ENCODE data around the gene SRMS. TPM values are rescaled to one million over a fixed set of nuclear protein-coding genes. Genes with fewer than 3 reads are reported as not detected.

The SRMS gene
- total and polyA plus RNA-seq, 2 of the 13 experiments (the other 11 are each of a cell fraction or from before 2014, with no cell fraction given): not detected

DNA sequence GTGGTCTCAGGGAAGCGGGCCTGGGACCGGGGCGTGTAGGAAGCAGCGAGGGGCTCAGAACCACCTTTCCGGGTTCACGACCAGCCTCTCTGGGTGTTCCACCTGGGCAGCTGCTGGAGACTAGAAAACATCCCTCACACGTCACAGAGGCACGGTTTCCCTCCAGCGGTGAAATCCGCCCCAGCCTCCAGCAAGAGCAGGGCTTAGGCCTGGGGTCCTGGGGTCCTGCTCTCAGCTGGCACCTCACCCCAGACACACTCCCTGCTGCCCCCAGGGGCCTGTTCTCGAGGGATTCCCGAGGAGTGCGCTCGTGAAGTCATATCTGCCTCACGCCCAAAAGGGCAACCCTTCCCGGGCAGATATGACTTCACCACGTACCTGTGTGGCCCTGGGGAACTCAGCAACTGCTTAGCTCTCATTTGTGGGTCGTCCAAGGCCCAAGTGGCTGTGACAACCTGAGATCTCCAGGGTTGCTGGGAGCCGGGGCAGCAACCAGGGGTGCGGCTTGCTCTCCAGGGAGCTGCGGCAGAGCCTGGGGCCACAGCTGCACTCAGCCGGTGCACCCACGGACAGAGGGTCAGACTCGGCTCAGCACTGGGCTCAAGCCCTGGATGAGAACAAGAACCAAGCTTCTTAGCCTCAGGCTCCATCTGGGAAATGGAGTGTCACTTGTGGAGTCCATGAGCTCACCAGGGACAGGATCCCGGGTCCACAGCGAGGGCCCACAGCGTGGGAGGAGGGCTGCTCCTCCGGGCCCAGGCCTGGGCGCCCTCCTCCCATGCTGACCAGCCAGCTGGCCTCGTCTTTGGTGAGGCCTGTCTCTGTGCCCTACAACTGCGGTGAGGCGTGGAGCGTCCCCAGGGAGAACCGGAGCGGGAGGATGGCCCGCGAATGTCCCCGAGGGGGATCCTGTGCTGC lies 7.1 kb upstream of the SRMS start:
- Histone ChIP-seq H3K36me3 (replicated peaks in 1 of 2; ENCODE audit: control insufficient read depth in 1 of 2, insufficient read depth in 2 of 2, low read length in 2 of 2) (no peaks in the 10 kb centered on the region; a peak in 1 of 5 replicates), H3K9me3 (ENCODE audit: low read length) (no peaks in the 10 kb centered on the region), H3K4me3 (replicated peaks in 1 of 3; ENCODE audit: insufficient read depth in 1 of 3, low read depth in 2 of 3, low read length in 3 of 3) (peak overlapping the region in 1 of 3 experiments; percentile 65; a peak in 1 of 6 replicates), H3K4me2 (ENCODE audit: low read depth, low read length) (peak overlapping the region; percentile 3; the same call in 1 of the 2 replicates), H3K9ac (ENCODE audit: insufficient read depth, low read depth, low read length) (no peak overlapping the region), H3K79me2 (ENCODE audit: insufficient read depth, low read length) (no peaks in the 10 kb centered on the region), H3K27ac (ENCODE audit: extremely low read length, insufficient read depth, low read length) (no peak overlapping the region), H2AFZ (ENCODE audit: low read length) (no peak overlapping the region), H4K20me1 (ENCODE audit: insufficient read depth, low read length) (no peaks in the 10 kb centered on the region), H3K27me3 (ENCODE audit: control insufficient read depth in 1 of 2, insufficient read depth in 2 of 2, low read length in 2 of 2) (peaks cover 10 to 29% of the 10 kb centered on the region in 2 experiments; a peak in 4 of 5 replicates), H3K4me1 (ENCODE audit: insufficient read depth, low read length) (peaks cover 34% of the 10 kb centered on the region)
- no peak for FAIRE-seq
- CTCF ChIA-PET (ENCODE audit: low intra/inter-chr PET ratio, low total read pairs): no interaction called here
- 52% methylated on average over 29 of the region's 38 CpGs for WGBS (ENCODE audit: low lambda C conversion rate)
- intact Hi-C loops (cut with micrococcal nuclease; ENCODE audit: unreplicated experiment): no loop called here
- POLR2A ChIA-PET: interaction anchor here (1.2 to 1.9 kb wide), 4 partner anchors 10 to 19 kb away, joined by 3 to 5 read pairs (median 4); partner anchors contain the start of gene HELZ2
- peak; percentile 9 for ATAC-seq
- DNase-seq (ENCODE audit: low spot score): no peak
- in situ Hi-C loops (cut with HindIII; ENCODE audit: extremely low pct_ligation_motif_present, low pct_unique_long_range_greater_than_20kb): no loop called here
- no TSS peak for BruUV-seq (replicated peaks)
- TF ChIP-seq ZSCAN12 (CRISPR knock-in tag; IDR thresholded peaks at IDR 0.05): no peak
- no peak for TF ChIP-seq TFE3 (CRISPR knock-in tag; IDR thresholded peaks at IDR 0.05)
- no peak for TF ChIP-seq ZNF670 (CRISPR knock-in tag; IDR thresholded peaks at IDR 0.05; ENCODE audit: borderline replicate concordance)
- TF ChIP-seq FOXP1 (IDR thresholded peaks at IDR 0.05): no peak
- TF ChIP-seq FOXP1 (CRISPR knock-in tag; IDR thresholded peaks at IDR 0.05): no peak
- TF ChIP-seq ELF3 (CRISPR knock-in tag; IDR thresholded peaks at IDR 0.05): no peak
- TF ChIP-seq, protein P1, sequence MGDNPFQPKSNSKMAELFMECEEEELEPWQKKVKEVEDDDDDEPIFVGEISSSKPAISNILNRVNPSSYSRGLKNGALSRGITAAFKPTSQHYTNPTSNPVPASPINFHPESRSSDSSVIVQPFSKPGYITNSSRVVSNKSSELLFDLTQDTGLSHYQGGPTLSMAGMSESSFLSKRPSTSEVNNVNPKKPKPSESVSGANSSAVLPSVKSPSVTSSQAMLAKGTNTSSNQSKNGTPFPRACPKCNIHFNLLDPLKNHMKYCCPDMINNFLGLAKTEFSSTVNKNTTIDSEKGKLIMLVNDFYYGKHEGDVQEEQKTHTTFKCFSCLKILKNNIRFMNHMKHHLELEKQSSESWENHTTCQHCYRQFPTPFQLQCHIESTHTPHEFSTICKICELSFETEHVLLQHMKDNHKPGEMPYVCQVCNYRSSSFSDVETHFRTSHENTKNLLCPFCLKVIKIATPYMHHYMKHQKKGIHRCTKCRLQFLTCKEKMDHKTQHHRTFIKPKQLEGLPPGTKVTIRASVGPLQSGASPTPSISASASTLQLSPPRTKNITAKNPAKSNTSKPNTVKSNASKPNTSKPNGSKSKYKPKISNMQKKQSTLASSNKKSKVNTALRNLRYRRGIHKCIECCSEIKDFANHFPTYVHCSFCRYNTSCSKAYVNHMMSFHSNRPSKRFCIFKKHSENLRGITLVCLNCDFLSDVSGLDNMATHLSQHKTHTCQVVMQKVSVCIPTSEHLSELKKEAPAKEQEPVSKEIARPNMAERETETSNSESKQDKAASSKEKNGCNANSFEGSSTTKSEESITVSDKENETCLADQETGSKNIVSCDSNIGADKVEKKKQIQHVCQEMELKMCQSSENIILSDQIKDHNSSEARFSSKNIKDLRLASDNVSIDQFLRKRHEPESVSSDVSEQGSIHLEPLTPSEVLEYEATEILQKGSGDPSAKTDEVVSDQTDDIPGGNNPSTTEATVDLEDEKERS (CRISPR knock-in tag; IDR thresholded peaks at IDR 0.05): 0 out of 2 replicates have a peak, but pooled peaks have one; percentile 15
- TF ChIP-seq, protein P2, sequence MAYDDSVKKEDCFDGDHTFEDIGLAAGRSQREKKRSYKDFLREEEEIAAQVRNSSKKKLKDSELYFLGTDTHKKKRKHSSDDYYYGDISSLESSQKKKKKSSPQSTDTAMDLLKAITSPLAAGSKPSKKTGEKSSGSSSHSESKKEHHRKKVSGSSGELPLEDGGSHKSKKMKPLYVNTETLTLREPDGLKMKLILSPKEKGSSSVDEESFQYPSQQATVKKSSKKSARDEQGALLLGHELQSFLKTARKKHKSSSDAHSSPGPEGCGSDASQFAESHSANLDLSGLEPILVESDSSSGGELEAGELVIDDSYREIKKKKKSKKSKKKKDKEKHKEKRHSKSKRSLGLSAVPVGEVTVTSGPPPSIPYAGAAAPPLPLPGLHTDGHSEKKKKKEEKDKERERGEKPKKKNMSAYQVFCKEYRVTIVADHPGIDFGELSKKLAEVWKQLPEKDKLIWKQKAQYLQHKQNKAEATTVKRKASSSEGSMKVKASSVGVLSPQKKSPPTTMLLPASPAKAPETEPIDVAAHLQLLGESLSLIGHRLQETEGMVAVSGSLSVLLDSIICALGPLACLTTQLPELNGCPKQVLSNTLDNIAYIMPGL (CRISPR knock-in tag; IDR thresholded peaks at IDR 0.05; ENCODE audit: borderline replicate concordance in 1 of 2, low read depth in 1 of 2): no peak
- no peak for TF ChIP-seq MZF1 (CRISPR knock-in tag; IDR thresholded peaks at IDR 0.05; ENCODE audit: borderline replicate concordance)
- TF ChIP-seq FOXA3 (CRISPR knock-in tag; IDR thresholded peaks at IDR 0.05): no peak
- no peak for TF ChIP-seq XBP1 (CRISPR knock-in tag; IDR thresholded peaks at IDR 0.05)
- TF ChIP-seq NFKB2 (CRISPR knock-in tag; IDR thresholded peaks at IDR 0.05; ENCODE audit: borderline replicate concordance): peak; percentile 61; the same call in 1 of the 2 replicates
- TF ChIP-seq TBP (CRISPR knock-in tag; IDR thresholded peaks at IDR 0.05): no peak
- TF ChIP-seq ZNF790 (CRISPR knock-in tag; IDR thresholded peaks at IDR 0.05; ENCODE audit: borderline replicate concordance): no peak
- TF ChIP-seq ZNF251 (CRISPR knock-in tag; IDR thresholded peaks at IDR 0.05): no peak
- no peak for TF ChIP-seq KLF9 (CRISPR knock-in tag; IDR thresholded peaks at IDR 0.05; ENCODE audit: low read depth)
- TF ChIP-seq CHCHD3 (CRISPR knock-in tag; IDR thresholded peaks at IDR 0.05): peak; percentile 63; the same call in 1 of the 2 replicates
